ENCODE results near the gene SLC16A3.

SLC16A3 gene

DNA sequence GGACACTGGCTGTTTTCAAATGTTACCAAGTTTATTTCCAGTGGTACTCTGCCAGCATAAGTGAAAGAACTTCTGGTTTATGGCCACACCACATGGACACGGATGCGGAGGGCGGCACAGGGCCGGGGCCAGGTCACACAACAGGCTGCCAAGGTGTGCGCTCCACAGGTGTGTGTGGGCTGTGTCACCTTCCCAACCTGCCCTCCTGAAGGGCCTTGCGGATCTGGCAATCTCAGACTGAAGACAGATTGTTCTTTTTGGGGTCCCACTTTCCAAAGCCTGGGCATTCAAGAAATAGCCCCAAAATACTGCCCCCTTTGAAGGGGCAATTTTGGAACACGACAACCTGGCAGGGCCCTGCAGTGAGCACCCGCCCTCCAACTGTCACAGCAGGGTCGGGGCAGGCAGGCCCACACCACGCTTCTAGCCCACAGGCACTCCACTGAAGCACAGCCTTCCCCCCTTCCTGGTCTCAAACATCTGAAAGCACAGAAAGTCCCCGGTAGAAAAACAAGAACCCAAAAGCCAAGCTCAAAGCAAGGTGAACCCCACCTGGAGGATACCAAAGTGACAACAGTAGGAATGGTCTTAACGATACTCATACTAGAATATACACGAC lies 41.1 kb downstream of the SLC16A3 start:
- DNase-seq, result no peak

DNA sequence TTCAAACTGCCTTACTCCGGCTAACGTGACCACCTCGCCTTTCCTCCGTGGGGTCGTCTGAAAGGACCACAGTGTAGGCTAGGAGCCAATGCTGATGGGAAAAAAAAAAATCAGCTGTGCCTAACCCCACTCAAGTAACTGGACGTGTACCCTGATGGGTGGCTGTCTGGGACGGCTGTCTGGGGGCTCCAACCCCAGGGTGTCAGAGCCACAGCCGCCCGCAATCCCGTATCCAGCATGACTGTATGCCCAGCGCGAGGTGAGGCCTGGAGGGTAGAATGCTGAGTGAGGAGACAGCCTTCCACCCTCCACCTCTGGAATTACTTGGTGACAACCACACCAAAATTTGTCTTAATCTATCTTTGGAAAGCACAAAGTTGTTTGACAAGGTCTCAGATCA lies 41.8 kb downstream of the SLC16A3 start:
- DNase-seq, result no peak

DNA sequence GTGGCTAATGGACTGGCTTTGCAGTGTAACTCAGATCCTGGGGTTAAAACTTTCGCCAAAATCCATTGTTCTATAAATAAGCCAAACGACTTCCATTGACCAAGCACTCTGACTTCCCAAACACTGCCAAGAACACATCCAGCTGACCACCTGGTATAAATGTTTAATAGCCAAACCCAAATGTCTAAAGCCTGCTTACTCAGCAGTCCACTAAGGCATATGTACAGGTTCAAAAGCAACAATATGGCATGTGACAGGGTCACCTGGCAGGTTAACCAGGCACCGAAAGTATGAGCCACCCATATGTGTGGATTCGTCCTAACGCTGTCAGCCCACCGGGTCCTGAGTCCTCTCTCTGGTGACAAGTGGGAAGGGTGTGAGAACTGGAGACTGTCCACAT lies 42.6 kb downstream of the SLC16A3 start:
- no peak for DNase-seq

DNA sequence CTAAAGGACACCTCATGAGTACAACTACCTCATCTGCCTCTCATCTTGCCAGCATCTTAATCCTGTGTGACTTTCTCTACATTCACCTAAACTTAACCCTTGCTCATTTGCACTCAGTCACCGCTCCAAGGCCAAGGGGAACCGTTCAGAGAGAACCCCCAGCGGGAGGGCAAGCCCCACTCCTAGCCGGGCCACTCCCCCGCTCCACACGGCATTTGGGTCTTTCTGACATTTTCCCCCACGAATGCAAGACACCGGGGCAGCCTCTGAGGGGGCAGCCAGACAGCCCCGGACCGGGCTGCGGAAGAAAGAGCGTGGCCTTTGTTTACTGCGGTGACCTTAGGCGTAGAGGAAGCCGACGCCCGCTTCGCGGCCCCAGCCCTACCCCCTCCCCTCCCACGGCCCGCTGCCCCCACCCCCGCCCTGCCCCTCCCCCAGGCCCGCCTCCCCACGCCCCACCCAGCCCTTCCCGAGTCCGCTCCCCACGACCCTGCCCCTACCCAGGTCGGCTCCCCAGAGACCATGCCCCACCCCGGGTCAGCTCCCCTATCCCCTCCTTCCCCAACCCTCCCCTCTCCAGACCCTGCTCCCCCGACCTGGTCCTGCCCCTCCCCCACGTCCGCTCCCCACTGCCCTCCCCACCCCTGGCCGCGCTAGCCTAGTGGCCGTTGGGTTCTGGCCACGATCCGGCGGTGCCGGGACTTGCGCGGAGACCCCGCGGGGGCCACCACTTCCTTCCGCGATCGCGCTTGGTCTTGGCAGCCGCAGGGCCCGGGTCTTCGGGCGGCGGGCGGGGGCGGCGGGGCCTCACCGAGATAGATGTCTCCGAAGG lies 43.9 kb downstream of the SLC16A3 start:
- peak; percentile 71 for DNase-seq

DNA sequence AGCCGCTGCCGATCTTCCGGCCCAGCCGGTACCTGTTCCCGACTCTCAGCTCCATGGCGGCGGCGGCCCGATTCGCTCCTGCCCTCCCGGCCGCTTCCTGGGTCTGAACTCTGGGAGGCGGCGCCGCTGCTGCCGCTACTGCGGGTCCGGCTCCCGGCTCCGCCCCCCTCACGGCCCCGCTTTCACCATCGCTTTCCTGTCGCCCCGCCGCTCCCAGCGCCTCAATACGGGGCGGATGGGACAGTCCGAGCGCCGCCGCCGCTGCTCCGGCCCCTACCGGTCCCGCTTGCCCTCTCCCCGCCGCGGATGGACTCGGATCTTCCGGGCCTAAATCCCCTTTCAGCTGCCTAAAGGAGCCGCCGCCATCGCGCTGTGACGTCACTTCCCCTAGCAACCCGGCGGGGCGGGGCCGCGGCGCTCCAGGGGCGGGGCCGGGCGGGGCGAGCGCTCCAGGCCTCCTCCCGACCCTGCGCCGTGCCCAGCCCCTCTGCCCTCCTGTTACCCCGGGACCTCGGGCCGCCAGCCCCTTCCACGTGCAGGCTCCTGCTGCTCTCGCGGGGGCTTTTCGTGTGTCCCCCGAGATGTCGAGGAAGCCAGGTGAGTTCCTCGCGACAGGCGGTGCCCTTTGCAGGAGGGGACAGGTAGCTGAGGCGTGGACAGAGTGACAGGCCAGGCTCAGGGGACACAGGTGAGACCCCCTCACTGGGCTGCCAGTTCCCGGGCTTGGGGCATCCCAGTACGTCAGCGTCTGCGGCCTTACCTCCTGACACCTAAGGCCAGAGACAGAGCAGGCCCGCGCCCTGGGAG lies 44.7 kb downstream of the SLC16A3 start, which contains the start of gene CSNK1D:
TSS of gene CSNK1D (minus strand) at position 374 of the 807 bp plus-strand sequence. CDS start at position 55, 319 bp downstream.
- peak; percentile 80 for DNase-seq

DNA sequence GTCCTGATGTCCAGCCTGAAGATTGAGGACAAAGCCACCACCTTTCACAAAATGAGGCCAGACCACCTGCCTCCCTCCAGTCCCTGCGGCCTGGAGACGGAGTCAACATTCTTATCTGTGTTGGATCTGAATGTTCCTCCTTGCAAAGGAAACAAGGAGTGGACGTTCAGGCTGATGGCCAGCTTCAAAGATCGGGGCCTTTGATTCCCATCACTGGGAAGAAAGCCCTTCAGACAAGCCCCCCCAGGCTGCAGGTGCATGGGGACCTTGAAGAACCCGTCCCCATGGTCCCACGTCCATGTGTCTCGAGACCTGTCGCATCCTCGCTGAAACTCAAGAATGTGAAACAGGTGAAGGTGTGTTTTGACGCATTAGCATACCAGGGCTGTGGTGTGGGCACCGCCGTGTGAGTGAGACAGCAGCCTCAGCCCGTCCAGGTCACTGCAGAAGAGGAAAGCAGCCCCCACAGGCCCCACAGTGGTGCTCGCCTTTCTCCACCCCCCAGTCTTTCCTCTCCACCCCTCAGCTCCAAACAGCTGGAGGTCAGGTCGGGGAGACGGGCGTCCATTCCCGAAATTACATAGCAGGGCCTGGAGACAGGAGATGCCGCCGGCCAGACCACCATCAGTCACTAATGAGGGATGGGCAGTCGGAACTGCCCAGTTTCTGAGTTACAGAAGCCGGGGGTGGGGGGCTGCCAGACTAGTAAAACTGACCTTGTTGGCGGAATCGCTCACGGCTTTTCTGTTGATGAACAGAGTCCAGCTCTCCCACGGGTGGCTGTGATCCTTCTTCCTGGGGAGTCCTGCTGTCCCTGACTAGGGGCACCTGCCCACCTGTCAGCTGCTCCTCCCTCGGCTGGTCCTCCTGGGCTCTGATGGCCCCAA lies 45.5 kb downstream of the SLC16A3 start:
- DNase-seq, result no peak

DNA sequence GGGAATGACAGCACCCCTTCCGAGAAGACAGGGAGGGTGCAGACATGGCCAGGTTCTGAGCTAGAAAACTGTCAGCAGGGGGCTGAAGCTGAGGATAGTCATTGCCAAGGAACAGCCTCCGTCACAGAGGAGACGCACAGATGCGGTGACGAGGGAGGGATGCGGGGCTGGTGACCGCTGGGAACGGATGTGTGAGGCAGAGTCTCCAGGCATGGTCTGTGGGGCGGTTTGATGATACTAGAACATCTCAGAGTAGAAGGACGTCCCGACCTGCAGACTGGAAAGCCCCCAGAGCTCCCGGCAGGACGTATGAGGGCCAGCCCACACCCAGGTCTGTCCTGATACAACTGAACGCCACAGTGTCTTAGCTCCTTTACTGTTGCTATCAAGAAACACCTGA lies 46.5 kb downstream of the SLC16A3 start:
- DNase-seq, result no peak

DNA sequence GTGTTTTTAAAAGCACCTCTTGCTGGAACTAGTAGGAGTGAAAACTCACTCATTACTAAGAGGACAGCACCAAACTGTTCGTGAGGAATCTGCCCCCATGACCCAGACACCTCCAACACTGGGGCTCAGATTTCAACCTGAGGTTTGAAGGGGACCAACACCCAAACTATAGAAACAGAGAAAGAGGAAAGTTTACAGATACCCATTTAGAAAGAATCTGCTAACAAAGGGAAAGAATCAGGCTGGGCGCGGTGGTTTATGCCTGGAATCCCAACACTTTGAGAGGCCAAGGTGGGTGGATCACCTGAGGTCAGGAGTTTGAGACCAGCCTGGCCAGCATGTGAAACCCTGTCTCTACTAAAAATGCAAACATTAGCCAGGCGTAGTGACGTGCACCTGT lies 48.1 kb downstream of the SLC16A3 start:
- DNase-seq, result no peak

DNA sequence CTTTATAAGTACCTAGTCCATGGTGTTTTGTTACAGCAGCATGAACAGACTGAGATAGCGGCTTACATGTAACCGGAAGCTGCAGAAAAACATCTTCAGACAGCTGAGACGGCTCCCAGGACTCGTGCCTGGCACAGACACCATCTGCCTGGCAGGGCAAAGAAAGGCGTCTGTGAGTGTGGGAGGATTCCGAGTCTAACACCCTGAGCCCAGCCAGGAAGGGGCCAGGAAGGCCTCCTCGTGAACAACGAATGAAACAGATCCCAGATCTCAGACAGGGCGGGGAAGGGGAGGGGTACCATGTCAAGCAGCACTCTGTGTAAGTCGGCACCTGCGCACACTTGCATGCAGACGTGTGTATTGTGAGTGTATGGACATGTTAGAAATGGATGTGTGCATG lies 49.0 kb downstream of the SLC16A3 start:
- DNase-seq, result no peak

DNA sequence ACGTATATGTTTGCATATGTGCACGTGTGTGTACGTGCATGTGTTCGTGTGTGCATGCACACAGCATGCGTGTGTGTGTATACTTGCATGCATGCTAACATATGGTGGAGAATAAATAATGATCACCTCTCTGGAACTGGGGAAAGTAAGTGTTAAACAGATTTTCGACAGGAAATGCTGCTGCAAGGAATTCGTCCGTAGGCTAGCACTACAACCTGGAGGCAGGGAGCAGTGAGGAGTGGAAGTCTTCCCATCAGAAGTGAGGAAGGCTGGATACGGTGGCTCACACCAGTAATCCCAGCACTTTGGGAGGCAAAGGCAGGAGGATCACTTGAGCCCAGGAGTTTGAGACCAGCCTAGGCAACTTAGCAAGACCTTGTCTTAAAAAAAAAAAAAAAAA lies 49.5 kb downstream of the SLC16A3 start:
- DNase-seq, result no peak

DNA sequence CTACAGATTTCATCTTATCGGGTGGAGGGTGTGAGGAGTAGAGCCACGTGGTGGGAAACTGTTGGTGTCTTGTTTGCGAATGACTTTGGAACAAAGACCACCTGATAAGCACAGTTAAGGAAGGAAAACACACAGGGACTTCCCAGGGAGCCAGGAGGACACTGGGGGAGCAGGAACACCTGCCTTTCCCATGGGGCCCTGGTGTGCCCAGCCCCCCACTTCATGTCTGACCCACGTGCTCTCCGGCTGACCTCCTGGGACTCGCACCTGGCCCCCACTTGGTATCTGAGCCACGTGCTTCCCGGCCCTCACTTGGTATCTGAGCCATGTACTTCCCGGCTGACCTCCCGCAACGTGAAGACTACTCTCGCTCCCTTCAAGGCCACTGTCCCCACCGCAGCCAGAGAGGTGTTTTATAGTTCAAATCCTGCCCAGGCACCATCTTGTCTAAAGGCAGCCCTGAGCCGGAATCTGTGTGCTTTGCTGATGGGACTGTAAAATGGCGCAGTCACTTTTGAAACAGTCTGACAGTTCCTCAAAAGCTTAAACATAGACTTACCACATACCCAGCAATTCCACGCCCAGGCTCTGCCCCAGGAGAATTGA lies 50.0 kb downstream of the SLC16A3 start:
- no peak for DNase-seq

DNA sequence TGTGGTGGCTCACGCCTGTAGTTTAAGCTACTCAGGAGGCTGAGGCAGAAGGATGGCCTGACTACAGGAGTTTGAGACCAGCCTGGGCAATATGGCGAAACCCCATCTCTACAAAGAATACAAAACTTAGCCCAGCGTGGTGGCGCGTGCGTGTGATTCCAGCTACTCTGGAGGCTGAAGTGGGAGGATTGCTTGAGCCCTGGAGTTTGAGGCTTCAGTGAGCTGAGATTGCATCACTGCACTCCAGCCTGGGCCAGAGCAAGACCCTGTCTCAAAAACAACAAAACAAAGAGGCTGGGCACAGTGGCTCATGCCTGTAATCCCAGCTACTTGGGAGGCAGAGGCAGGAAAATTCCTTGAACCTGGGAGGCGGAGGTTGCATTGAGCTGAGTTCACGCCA lies 51.7 kb downstream of the SLC16A3 start:
- DNase-seq, result no peak

DNA sequence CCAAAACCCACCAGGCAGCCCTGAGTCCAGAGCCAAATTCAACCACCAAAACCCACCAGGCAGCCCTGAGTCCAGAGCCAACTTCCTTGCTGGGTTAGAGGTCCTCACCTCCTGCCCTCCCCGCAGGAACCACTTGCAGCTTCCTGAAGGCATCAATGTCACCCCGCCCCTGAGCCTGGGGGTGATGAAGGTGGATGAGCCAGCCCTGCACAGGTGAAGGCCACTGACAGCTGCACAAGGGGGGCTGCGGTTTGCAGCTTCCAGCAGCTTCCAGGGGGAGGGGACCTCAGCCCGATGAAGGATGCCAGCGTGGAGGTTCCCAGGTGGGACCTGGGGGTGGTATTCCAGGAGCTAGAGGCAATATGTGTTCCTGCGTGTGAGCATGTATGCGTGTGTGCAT lies 52.2 kb downstream of the SLC16A3 start:
- DNase-seq, result no peak

DNA sequence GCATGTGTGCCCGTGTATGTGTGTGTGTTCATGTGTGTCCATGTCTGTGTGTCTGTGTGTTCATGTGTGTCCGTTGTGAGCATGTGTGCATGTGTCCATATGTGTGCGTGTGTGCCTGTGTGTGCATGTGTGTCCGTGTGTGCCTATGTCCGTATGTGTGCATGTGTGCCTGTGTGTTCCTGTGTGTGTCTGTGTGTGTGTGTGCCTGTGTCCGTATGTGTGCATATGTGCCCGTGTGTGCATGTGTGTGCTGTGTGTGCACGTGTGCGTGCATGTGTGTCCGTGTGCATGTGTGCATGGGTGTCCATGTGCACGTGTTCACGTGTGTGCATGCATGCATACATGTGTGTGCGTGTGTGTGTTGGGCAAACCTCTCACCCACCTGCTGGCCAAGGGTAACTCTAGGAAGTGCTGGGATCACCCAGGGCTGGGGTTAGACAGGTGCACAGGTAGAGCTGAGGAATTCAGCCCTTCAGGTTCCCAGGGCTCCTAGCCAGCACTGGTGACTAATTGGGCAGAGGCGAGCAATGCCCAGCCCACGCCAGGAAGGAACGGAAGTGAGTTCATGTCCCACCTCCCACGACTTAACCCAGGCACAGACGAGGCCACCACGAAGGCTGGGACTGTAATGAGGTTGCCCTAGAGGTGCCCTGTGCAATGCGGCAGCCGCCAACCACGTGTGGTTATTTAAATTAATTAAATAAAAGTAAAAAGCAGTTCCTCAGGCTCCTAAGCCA lies 52.8 kb downstream of the SLC16A3 start:
- DNase-seq, result no peak

DNA sequence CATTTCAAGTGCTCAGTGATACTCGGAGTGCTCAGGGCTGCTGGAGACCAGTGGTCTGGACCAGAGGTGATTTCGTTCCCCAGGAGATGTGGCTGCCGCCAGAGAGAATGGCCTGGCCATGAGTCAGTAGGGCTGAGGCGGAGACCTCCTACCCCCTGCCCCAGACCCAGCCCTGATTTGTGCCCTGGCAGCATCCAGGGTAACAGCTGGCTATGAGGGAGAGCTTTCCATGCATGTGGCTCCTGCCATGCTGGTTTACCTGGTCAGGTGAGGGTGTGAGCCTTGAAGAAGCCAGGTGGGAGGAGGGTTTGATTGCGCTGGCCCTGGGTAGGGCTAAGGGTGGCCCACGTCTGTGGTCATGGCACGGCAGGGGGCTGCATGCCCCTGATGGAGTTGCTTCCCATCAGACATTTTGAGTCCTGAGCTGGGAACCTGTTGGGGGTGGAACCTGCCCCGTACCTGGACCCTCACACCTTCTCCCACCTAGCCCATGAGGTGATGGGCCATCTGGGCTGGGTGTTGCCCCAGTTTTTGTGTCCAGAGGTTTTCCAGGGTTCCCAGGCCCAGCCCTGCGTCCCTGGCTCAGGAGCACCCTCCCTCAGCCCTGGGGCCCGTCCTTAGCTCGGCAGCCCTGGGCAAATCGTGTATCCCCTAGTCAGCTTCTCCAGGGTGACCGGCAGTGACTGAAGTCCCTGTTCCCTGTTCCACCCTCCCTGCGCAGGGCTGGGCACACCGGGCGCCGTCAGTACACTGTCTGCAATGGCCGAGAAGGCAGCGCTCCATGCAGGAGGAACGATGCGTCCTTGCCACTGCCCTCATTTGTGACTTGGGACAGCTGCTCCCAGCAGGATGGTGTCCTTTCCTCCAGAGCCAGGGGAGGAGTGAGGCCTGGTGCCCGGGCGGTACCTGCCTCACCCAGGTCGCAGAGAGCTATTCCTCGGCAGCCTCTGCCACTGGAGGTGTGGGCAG lies 53.7 kb downstream of the SLC16A3 start:
- no peak for DNase-seq

DNA sequence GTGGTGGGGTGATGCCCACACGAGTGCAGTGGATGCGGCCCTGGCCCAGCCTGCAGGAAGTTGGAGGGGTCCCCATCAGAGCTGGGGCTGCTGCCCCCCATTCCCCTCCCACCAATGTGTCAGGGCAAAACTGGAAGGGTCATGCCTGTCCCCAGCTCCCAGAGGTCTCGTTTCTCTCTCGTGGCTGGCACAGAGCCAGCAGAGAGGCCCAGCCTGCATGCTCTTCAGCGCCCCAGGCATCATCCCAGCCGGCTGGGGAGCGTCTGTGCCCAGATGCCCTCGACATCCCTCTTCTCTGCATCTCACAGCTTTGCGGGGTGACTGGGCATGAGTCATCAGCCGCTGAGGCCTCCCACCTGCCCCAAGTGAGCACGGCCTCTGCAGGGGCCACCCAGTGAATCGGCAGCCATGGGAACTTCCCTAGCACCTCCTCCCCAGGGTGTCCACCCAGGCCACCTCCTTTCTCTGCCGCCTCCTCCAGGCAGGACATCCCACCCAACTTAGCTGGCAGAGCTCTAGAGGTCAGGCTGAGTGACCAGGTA lies 54.4 kb downstream of the SLC16A3 start:
- no peak for DNase-seq

DNA sequence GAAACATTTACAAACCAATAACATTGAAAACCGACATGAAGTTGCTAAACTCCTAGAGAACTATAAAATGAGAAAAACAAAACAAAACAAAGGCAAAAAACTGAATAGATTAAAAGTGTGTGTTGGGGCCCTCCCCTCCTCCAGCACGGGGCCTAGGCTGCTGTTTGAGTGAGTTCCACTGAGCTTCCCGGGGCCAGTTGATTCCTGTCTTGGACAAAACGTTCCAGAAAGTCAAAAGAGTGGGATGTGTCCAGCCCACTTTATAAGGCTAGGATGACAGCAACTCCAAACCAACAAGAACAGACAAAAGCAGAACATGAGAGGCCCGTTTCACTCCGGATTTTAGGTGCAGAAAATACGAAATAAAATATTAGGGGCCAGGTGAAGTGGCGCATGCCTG lies 56.3 kb downstream of the SLC16A3 start:
- no peak for DNase-seq

DNA sequence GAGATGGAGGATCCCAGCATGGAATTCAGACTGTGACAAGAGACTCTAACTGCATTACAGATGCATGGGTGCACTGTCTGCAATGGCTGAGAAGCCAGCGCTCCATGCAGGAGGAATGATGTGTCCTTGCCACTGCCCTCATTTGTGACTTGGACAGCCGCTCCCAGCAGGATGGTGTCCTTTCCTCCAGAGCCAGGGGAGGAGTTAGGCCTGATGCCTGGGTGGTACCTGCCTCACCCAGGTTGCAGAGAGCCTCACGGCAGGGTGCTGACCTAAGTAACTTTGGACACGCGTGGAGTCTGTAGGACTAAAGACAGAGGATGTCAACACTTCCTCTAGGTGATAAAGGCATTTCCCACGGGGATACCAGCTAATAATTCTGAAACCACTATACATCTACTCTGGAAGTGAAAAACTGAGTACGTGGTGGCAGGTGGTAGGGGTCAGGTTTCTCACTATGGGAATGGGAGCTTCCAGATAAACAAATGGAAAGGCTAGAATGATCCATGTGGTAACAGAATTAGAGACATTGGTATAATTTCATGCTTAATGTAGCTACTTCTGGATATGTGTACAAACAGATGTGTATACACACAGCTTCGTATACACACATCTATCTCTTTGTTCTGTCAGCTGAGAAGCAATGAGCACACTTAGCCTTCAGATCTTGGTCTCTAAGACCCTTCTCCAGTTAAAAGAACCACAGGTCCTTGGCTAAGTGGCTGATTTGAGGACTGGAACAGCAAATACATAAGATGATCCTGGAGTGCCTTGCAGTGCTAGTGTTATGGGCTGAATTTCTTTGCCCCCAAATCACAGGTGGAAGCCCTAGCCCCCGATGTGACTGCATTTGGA lies 58.4 kb downstream of the SLC16A3 start:
- DNase-seq, result no peak

All from NK-92 treated with Interleukin-12 subunit alpha and Interleukin-12 subunit beta, amount 100 ng/mL, for 24 hours (cell line).